Activated CD8-positive, alpha-beta memory T cell treated with anti-CD3 and anti-CD28 coated beads, Interleukin-2, amount 10 ng/mL, durations not matched to agents 7 days and 5 days (primary cell): ENCODE data around the gene PTPRG. TPM values are rescaled to one million over a fixed set of nuclear protein-coding genes. Genes with fewer than 3 reads are reported as not detected.

Experiments used
- ATAC-seq: fragments of 150-1000 bp; cut with Tn5 transposase; one replicate; pipeline ENCODE4 v1.10.0; 2021; ENCODE audit warnings: moderate library complexity
- CTCF ChIA-PET: fragments of 350-600 bp; sonication (Branson Sonifier 250); formaldehyde crosslinking; loops from one replicate; lab custom pipeline; 2021; ENCODE audit warnings: antibody characterized with exemption; lab: Charles Lee
- DNase-seq: peaks from one replicate; pipeline ENCODE4 v3.0.0-alpha.2; 2020
- H3K27ac Mint-ChIP-seq: one replicate; pipeline ENCODE4 v1.8.0; 2021; ENCODE audit warnings: mild to moderate bottlenecking, mixed read lengths
- H3K27me3 Mint-ChIP-seq: one replicate; pipeline ENCODE4 v1.8.0; 2021; ENCODE audit warnings: mixed read lengths
- H3K36me3 Mint-ChIP-seq: one replicate; pipeline ENCODE4 v1.8.0; 2021; ENCODE audit warnings: mild to moderate bottlenecking, mixed read lengths
- H3K4me1 Mint-ChIP-seq: one replicate; pipeline ENCODE4 v1.8.0; 2021; ENCODE audit warnings: mixed read lengths
- H3K4me3 Mint-ChIP-seq: one replicate; pipeline ENCODE4 v1.8.0; 2021; ENCODE audit warnings: mild to moderate bottlenecking, moderate library complexity, mixed read lengths
- H3K9me3 Mint-ChIP-seq: one replicate; pipeline ENCODE4 v1.8.0; 2022; ENCODE audit warnings: low read depth, mixed read lengths
- total RNA-seq, 2 experiments: library from RNA; stranded (reverse); gene quantifications; one replicate each; pipeline ENCODE4 v1.2.3, GENCODE V29; 2021

The PTPRG gene
- total RNA-seq, 2 experiments from 2014 or later, result 0.21 TPM; not detected in 1

- Mint-ChIP-seq H3K4me3 (peak overlapping the region; percentile 81), H3K27ac (peak overlapping the region; percentile 96), H3K4me1 (peaks cover 9% of the 10 kb centered on the region), H3K9me3 (no peaks in the 10 kb centered on the region), H3K36me3 (peaks cover 15% of the 10 kb centered on the region), H3K27me3 (peaks cover 9% of the 10 kb centered on the region)
- CTCF ChIA-PET, result no interaction called here
- no peak for DNase-seq
- no peak for ATAC-seq
These were observed 757.0 kb downstream of the PTPRG start for GRCh38 chr3:62318365-62318751.

- no peaks in the 10 kb centered on the region for H3K9me3 Mint-ChIP-seq
- H3K4me1 Mint-ChIP-seq, result peaks cover 9% of the 10 kb centered on the region
- H3K27ac Mint-ChIP-seq, result peak overlapping the region; percentile 96
- DNase-seq, result peak; percentile 82
- H3K4me3 Mint-ChIP-seq, result peak overlapping the region; percentile 81
- ATAC-seq, result peak; percentile 99
- CTCF ChIA-PET, result no interaction called here
- peaks cover 15% of the 10 kb centered on the region for H3K36me3 Mint-ChIP-seq
- peaks cover 9% of the 10 kb centered on the region for H3K27me3 Mint-ChIP-seq
These were observed 757.6 kb downstream of the PTPRG start for GRCh38 chr3:62318752-62319569.

- Mint-ChIP-seq H3K4me3 (peak overlapping the region; percentile 81), H3K27me3 (peaks cover 9% of the 10 kb centered on the region), H3K4me1 (peaks cover 9% of the 10 kb centered on the region), H3K36me3 (peaks cover 15% of the 10 kb centered on the region), H3K9me3 (no peaks in the 10 kb centered on the region), H3K27ac (no peak overlapping the region)
- CTCF ChIA-PET, result no interaction called here
- DNase-seq, result no peak
- no peak for ATAC-seq
These were observed 758.3 kb downstream of the PTPRG start for GRCh38 chr3:62319570-62320243.

- DNase-seq, result no peak
- CTCF ChIA-PET, result interaction anchor here (1.1 kb wide), 1 partner anchor 19 kb away, joined by 3 read pairs; no protein-coding TSS in a partner anchor
- no peaks in the 10 kb centered on the region for H3K9me3 Mint-ChIP-seq
- peaks cover 4% of the 10 kb centered on the region for H3K27me3 Mint-ChIP-seq
- no peak overlapping the region for H3K4me3 Mint-ChIP-seq
- peaks cover 9% of the 10 kb centered on the region for H3K4me1 Mint-ChIP-seq
- H3K27ac Mint-ChIP-seq, result no peak overlapping the region
- H3K36me3 Mint-ChIP-seq, result peaks cover 17% of the 10 kb centered on the region
- no peak for ATAC-seq
These were observed 761.9 kb downstream of the PTPRG start for GRCh38 chr3:62323241-62323640.

GRCh38 chr3:62325896-62326295, 764.5 kb downstream of the PTPRG start:
- Mint-ChIP-seq H3K27me3 (no peaks in the 10 kb centered on the region), H3K4me1 (no peaks in the 10 kb centered on the region), H3K4me3 (no peak overlapping the region)

GRCh38 chr3:62329971-62330370, 768.6 kb downstream of the PTPRG start:
- ATAC-seq (no peak), DNase-seq (no peak)
- H3K36me3 Mint-ChIP-seq, result peaks cover 2% of the 10 kb centered on the region
- no peak overlapping the region for H3K4me3 Mint-ChIP-seq
- no peaks in the 10 kb centered on the region for H3K27me3 Mint-ChIP-seq
- no peaks in the 10 kb centered on the region for H3K4me1 Mint-ChIP-seq
- H3K9me3 Mint-ChIP-seq, result no peaks in the 10 kb centered on the region
- CTCF ChIA-PET, result no interaction called here
- H3K27ac Mint-ChIP-seq, result no peak overlapping the region

More at GRCh38 chr3:62325896-62326295, 764.5 kb downstream of the PTPRG start:
- DNase-seq (no peak), ATAC-seq (no peak)
- H3K36me3 Mint-ChIP-seq, result peaks cover 10% of the 10 kb centered on the region
- no peak overlapping the region for H3K27ac Mint-ChIP-seq
- CTCF ChIA-PET, result no interaction called here
- H3K9me3 Mint-ChIP-seq, result no peaks in the 10 kb centered on the region

- no peak for ATAC-seq
- no peak overlapping the region for H3K4me3 Mint-ChIP-seq
- no peaks in the 10 kb centered on the region for H3K9me3 Mint-ChIP-seq
- CTCF ChIA-PET, result no interaction called here
- no peaks in the 10 kb centered on the region for H3K27me3 Mint-ChIP-seq
- no peaks in the 10 kb centered on the region for H3K36me3 Mint-ChIP-seq
- no peak for DNase-seq
- no peaks in the 10 kb centered on the region for H3K4me1 Mint-ChIP-seq
- H3K27ac Mint-ChIP-seq, result no peak overlapping the region
These were observed 770.6 kb downstream of the PTPRG start for GRCh38 chr3:62332017-62332416.

- Mint-ChIP-seq H3K27ac (no peak overlapping the region), H3K36me3 (no peaks in the 10 kb centered on the region), H3K9me3 (no peaks in the 10 kb centered on the region), H3K27me3 (no peaks in the 10 kb centered on the region), H3K4me3 (no peak overlapping the region), H3K4me1 (no peaks in the 10 kb centered on the region)
- no peak for ATAC-seq
- no peak for DNase-seq
- CTCF ChIA-PET, result no interaction called here
These were observed 771.5 kb downstream of the PTPRG start for GRCh38 chr3:62332835-62333244.

GRCh38 chr3:62335196-62335595, 773.8 kb downstream of the PTPRG start:
- DNase-seq (no peak), ATAC-seq (no peak)
- CTCF ChIA-PET, result no interaction called here
- Mint-ChIP-seq H3K36me3 (no peaks in the 10 kb centered on the region), H3K9me3 (no peaks in the 10 kb centered on the region), H3K27me3 (no peaks in the 10 kb centered on the region), H3K27ac (no peak overlapping the region), H3K4me3 (no peak overlapping the region), H3K4me1 (no peaks in the 10 kb centered on the region)

- H3K4me3 Mint-ChIP-seq, result no peak overlapping the region
- DNase-seq, result no peak
- no peaks in the 10 kb centered on the region for H3K4me1 Mint-ChIP-seq
- H3K27me3 Mint-ChIP-seq, result no peaks in the 10 kb centered on the region
- no peaks in the 10 kb centered on the region for H3K9me3 Mint-ChIP-seq
- no peaks in the 10 kb centered on the region for H3K36me3 Mint-ChIP-seq
- H3K27ac Mint-ChIP-seq, result no peak overlapping the region
- CTCF ChIA-PET, result no interaction called here
- no peak for ATAC-seq
These were observed 782.4 kb downstream of the PTPRG start for GRCh38 chr3:62343755-62344154.
